Stomach smooth muscle (tissue), 2 donors: ENCODE measurements around the gene BORCS8.

ENCODE experiments used
- H3K27ac ChIP-seq: one replicate; pipeline ENCODE4 v1.7.0; 2013; ENCODE audit warnings: mild to moderate bottlenecking, low read length, inconsistent platforms
- H3K27me3 ChIP-seq, 2 donors: one replicate each; pipeline ENCODE4 v1.7.0; 2013; ENCODE audit warnings: low read length in 2 of 2; ENCODE audit not compliant: insufficient read depth in 2 of 2, control insufficient read depth in 1 of 2
- H3K36me3 ChIP-seq, 2 donors: one replicate each; pipeline ENCODE4 v1.7.0; 2013; ENCODE audit warnings: low read length in 2 of 2; ENCODE audit not compliant: control insufficient read depth in 2 of 2, insufficient read depth in 2 of 2
- H3K4me1 ChIP-seq: one replicate; pipeline ENCODE4 v1.7.0; 2013; ENCODE audit warnings: low read length; ENCODE audit not compliant: control insufficient read depth, insufficient read depth
- H3K4me3 ChIP-seq, 2 donors: one replicate each; pipeline ENCODE4 v1.7.0; 2013; ENCODE audit warnings: low read length in 2 of 2
- H3K9ac ChIP-seq, 2 donors: one replicate each; pipeline ENCODE4 v1.7.0; 2013; ENCODE audit warnings: low read length in 2 of 2, mild to moderate bottlenecking in 1 of 2
- H3K9me3 ChIP-seq, 2 donors: one replicate each; pipeline ENCODE4 v1.7.0; 2013; ENCODE audit warnings: low read length in 2 of 2; ENCODE audit not compliant: control insufficient read depth in 2 of 2
- donor health status: healthy.
- donor health status: Pancreatic carcinoma.

The BORCS8 gene

GRCh38 chr19:19192078-19192882, at the start of gene BORCS8, which contains the start of gene RFXANK:
Gene BORCS8 (minus strand): TSS chr19:19192152. CDS start chr19:19192117, 35 bp downstream.
Gene RFXANK (plus strand): TSS chr19:19192258. CDS start chr19:19193947, 1,689 bp downstream.
- H3K27ac ChIP-seq: peak within 1 kb of the TSS; percentile 99
- peaks cover 35% of the 10 kb centered on the region for H3K4me1 ChIP-seq
- H3K36me3 ChIP-seq: peaks cover 6 to 7% of the 10 kb centered on the region in 2 donors

GRCh38 chr19:19240476-19240875, 48.5 kb upstream of the BORCS8 start:
- no peaks in the 10 kb centered on the region for H3K9me3 ChIP-seq
- no peaks in the 10 kb centered on the region for H3K36me3 ChIP-seq
- H3K27ac ChIP-seq: no peak overlapping the region
- H3K27me3 ChIP-seq: peaks cover 5 to 8% of the 10 kb centered on the region in 2 donors
- H3K9ac ChIP-seq: no peak overlapping the region
- H3K4me3 ChIP-seq: no peak overlapping the region
- no peaks in the 10 kb centered on the region for H3K4me1 ChIP-seq

More at GRCh38 chr19:19192078-19192882, at the start of gene BORCS8, which contains the start of gene RFXANK:
- Histone ChIP-seq H3K9ac (peak within 1 kb of the TSS; percentile 99 to 100), H3K4me3 (peak within 1 kb of the TSS; percentile 98 to 99), H3K27me3 (no peaks in the 10 kb centered on the region), H3K9me3 (no peaks in the 10 kb centered on the region)

GRCh38 chr19:19239675-19240074, 47.7 kb upstream of the BORCS8 start:
- H3K4me1 ChIP-seq: no peaks in the 10 kb centered on the region
- H3K4me3 ChIP-seq: no peak overlapping the region
- peaks cover 5 to 8% of the 10 kb centered on the region in 2 donors for H3K27me3 ChIP-seq
- no peak overlapping the region for H3K9ac ChIP-seq
- H3K27ac ChIP-seq: no peak overlapping the region
- no peaks in the 10 kb centered on the region for H3K36me3 ChIP-seq
- peaks cover 2 to 4% of the 10 kb centered on the region in 2 donors for H3K9me3 ChIP-seq

- Histone ChIP-seq H3K4me3 (no peak overlapping the region), H3K9me3 (peaks cover 11 to 15% of the 10 kb centered on the region in 2 donors), H3K27ac (no peak overlapping the region), H3K4me1 (no peaks in the 10 kb centered on the region), H3K36me3 (no peaks in the 10 kb centered on the region), H3K27me3 (peaks cover 5 to 8% of the 10 kb centered on the region in 2 donors), H3K9ac (no peak overlapping the region)
Observed at GRCh38 chr19:19238126-19238894, 46.4 kb upstream of the BORCS8 start.

GRCh38 chr19:19236173-19236572, 44.2 kb upstream of the BORCS8 start:
- Histone ChIP-seq H3K27me3 (peaks cover 5 to 8% of the 10 kb centered on the region in 2 donors), H3K9ac (no peak overlapping the region), H3K36me3 (no peaks in the 10 kb centered on the region), H3K4me1 (no peaks in the 10 kb centered on the region), H3K27ac (no peak overlapping the region), H3K4me3 (no peak overlapping the region), H3K9me3 (peaks cover 11 to 15% of the 10 kb centered on the region in 2 donors)

GRCh38 chr19:19234220-19234816, 42.4 kb upstream of the BORCS8 start:
- H3K9ac ChIP-seq: no peak overlapping the region
- no peak overlapping the region for H3K27ac ChIP-seq
- no peaks in the 10 kb centered on the region for H3K4me1 ChIP-seq
- H3K36me3 ChIP-seq: no peaks in the 10 kb centered on the region
- peaks cover 11 to 15% of the 10 kb centered on the region in 2 donors for H3K9me3 ChIP-seq
- peaks cover 0 to 8% of the 10 kb centered on the region in 2 donors for H3K27me3 ChIP-seq
- no peak overlapping the region for H3K4me3 ChIP-seq

GRCh38 chr19:19232261-19232721, 40.3 kb upstream of the BORCS8 start:
- no peak overlapping the region for H3K4me3 ChIP-seq
- H3K27ac ChIP-seq: no peak overlapping the region
- H3K4me1 ChIP-seq: no peaks in the 10 kb centered on the region
- H3K9me3 ChIP-seq: peaks cover 11 to 15% of the 10 kb centered on the region in 2 donors
- H3K9ac ChIP-seq: no peak overlapping the region
- no peaks in the 10 kb centered on the region for H3K36me3 ChIP-seq
- peaks cover 8 to 9% of the 10 kb centered on the region in 2 donors for H3K27me3 ChIP-seq

- Histone ChIP-seq H3K4me1 (no peaks in the 10 kb centered on the region), H3K9ac (no peak overlapping the region), H3K36me3 (no peaks in the 10 kb centered on the region), H3K9me3 (peaks cover 11 to 15% of the 10 kb centered on the region in 2 donors), H3K27ac (no peak overlapping the region), H3K4me3 (no peak overlapping the region), H3K27me3 (peaks cover 16 to 22% of the 10 kb centered on the region in 2 donors)
Observed at GRCh38 chr19:19230999-19231398, 39.0 kb upstream of the BORCS8 start.

GRCh38 chr19:19229701-19230100, 37.7 kb upstream of the BORCS8 start:
- H3K9ac ChIP-seq: no peak overlapping the region
- no peak overlapping the region for H3K4me3 ChIP-seq
- H3K27ac ChIP-seq: no peak overlapping the region
- no peaks in the 10 kb centered on the region for H3K36me3 ChIP-seq
- H3K4me1 ChIP-seq: peaks cover 6% of the 10 kb centered on the region
- peaks cover 9 to 12% of the 10 kb centered on the region in 2 donors for H3K9me3 ChIP-seq
- H3K27me3 ChIP-seq: peaks cover 23 to 32% of the 10 kb centered on the region in 2 donors

- H3K27me3 ChIP-seq: peaks cover 35 to 42% of the 10 kb centered on the region in 2 donors
- H3K9me3 ChIP-seq: no peaks in the 10 kb centered on the region
- no peak overlapping the region for H3K9ac ChIP-seq
- H3K27ac ChIP-seq: no peak overlapping the region
- H3K4me3 ChIP-seq: no peak overlapping the region
- H3K36me3 ChIP-seq: no peaks in the 10 kb centered on the region
- peaks cover 6% of the 10 kb centered on the region for H3K4me1 ChIP-seq
Observed at GRCh38 chr19:19227217-19227616, 35.3 kb upstream of the BORCS8 start.
